Right lung (tissue), 5 donors: Measurements from ENCODE around the gene HEMGN. TPM values are rescaled to one million over a fixed set of nuclear protein-coding genes. Genes with fewer than 3 reads are reported as not detected.

Experiments used
- DNase-seq, 2 donors: peaks; one replicate each; pipeline ENCODE4 v3.0.0-alpha.2; 2013
- polyA plus RNA-seq, 5 donors: library from polyadenylated mRNA; unstranded; fragments of 120-200 nt; gene quantifications; one replicate each; pipeline versions ENCODE4 v1.2.1 to v1.2.3, GENCODE V29; 2013; ENCODE audit warnings: inconsistent platforms in 1 of 5, low replicate concordance in 1 of 5; ENCODE audit not compliant: insufficient read length in 5 of 5, insufficient read depth in 1 of 5

HEMGN gene
- polyA plus RNA-seq, 5 donors: 4.9 to 22.2 (median 5.7) TPM

DNA sequence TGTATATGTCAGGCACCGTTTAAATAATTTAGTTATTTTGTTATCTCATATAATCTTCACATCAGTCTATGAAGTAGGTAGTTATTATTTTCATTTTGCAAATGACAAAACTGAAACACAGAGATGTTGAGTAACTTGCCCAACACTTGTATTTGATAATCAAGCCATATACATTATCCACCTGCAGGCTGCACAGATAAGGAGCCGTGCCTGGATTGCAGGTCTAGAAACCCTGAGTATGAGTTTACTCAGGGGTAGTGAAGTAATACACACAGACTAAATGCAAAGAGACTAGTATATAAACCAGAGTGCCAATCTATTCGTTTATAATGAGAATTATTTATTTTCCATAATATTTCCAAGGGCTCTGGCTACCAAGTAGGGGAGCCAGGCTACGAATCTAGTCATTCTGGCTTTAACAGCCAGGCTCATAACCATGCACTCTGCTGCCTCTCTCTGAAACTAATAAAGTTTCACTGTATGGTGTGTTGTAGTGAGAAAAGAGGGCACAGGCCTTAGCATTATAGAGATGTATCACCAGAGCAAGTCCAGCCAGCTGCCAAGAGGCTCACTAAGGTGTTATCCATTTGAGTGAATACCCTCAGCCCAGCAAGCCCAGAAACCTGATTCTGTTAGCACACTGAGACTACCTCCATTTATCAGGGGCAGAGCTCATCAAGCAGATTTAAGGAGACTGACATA, 4.5 kb downstream of the HEMGN start:
- DNase-seq: no peak

DNA sequence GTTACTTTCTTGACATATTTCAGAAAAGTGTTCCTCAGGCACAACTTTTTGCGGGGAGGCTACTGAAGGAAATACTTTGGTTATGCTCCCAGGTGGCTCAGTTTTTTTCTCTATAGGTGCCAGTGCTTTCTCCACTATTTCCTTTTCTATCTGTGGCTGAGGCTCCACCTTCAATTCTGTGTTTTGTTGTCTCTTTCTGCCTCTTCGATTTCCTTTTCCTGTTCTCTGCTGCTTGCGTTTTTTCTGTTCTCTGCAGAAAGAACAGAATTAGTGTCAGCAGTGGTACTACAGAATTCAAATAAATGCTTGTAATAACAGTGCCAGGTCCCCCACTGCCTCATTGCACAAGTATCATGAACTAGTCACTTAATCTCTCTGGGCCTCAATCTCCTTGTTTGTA, 7.0 kb downstream of the HEMGN start:
- DNase-seq: no peak

DNA sequence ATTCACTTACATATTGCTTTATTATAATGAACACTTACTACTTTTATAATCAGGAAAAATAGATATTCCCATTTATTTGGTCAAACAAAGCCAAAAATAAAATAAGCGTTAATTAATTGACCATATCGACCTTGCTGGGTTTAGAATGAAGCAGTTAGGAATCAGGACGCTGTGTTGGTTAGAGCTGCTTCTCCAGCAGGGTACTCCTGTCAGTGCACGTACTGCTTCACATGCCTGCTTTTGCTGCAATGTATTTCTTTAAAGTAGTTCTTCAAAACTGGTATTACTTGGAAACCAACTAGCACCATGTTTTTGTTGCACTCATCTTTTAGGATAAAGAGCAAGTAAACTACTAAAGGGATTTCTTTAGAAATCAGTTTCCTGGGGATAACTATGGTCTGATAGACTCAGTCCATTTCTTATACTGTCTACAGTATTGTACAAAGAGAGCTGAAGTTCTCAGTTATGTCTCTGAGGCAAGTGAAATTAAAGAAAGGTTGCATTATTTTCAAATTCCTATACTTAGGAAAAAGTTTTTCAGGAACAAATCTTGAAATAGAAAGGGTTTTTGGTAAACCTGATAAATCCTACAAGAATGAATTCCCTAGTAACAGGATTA, 8.9 kb downstream of the HEMGN start:
- DNase-seq: no peak

DNA sequence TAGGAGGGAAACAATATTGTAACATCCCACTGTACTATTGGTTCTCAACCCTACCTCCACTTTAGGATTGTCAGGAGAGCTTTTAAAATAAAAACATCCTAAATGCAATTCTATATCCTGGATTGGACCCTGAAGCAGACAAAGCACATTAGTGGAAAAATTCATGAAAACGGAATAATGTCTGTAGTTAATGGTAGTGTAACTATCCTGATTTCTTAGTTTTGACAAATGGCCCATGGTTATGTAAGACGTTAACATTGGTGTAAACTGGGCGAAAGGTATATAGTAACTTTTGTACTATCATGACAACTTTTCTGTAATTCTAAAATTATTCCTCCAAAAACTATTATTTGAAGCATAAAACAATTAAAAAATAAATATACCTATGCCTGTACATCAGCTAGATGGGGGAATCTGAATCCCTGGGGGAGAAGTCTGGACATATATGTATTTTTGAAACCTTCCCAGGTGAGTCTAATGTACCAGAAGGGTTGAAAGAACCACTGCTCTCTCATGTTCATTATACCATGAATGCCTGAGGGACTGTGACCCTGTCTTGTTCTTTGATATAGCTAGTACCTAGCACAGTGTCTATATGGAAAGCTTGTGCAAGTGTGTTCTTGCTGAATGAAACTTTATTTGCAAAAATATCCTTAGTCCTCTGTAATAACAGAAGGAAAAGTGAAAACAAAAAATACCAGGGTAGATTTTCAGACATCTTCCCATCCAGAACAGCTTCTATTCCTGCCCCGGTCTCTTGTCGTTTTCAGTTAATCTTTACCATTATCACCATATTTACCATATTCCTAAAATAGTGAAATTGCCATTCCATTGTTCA, 12.3 kb downstream of the HEMGN start:
- no peak for DNase-seq

DNA sequence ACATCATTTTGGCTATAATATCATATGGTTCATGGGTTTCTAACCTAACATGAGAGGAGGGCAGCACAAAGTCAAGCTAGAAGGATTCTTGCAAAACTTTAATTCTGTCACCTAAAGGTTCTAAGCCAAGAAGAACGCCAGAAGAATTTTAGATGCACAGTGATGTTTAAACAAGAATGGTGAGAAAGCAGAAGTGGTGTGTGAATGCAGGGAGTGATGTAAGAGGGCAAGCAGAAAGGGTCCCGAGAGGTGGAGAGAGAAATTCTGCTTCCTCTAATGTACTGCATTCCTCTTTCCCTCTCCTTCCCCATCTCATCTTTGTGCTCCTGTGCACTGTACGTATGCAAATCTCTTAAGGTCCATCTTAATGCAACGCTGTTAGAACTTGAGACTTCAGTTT, 13.6 kb downstream of the HEMGN start:
- DNase-seq: no peak

DNA sequence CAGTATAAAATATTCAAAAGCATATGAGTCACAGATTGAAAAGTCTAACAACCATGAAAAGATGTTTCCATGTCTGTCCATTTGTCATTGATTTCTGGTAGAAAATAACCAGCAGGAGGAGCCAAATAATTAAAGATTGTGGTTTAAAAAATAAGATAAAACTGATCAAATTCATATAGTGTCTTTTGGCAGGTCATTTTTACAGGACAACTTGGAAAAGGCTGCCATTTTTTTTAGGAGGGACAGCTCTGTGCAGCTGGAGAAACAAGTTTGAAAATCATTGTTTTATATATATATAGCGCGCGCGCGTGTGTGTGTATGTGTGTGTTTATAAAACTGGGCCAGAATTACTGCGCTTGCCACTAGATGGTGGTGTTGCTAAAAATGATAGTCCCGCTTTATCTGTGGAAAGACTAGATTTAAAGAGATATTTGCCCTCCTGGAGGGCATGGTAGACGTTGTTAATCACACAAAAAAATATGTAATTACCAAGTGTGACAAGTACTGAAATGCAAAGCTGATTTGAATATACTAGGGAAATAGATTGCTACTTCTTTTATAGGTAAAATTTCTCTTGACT, 14.4 kb downstream of the HEMGN start:
- DNase-seq: peak; percentile 70 to 76

DNA sequence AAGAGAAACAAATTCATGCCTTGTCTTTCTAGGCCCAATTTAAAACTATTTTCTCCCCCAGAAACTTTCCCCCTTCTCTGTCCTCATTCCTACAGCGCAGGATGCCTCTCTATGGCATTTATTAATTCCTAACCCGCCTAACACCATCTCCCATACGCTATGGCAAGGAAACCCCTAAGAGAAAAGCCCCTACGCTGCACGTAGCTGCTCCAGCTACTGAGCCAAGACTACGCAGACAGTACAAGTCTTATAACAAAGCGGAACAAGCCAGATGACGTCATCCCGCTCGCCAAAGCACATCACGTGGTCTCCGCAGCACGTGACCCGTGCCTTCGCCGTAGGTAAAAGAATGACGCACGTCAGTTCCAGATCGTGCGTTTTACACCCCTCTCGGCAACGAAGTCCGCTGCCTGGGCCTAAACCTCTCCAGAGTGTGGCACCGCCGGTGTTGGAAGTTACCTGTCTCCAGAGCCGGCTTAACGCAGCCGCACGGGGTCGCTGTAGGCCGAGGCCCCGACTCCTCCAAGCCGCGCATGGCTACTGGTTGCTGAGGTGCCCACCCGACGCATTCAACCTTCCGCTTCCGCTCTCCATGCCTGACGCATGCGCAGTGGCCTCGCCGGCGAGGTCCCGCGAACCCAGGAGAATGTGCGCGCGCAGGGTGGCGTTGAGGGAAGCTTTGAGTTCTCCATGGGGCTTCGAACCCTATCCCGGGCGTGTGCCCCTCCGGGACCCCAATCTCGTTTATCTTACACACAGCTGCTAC, 15.8 kb downstream of the HEMGN start, which contains the start of gene TRMO:
TSS of gene TRMO (minus strand) at position 542 of the 766 bp plus-strand sequence. CDS start at position 535, 7 bp downstream.
- DNase-seq: peak; percentile 99 to 100

DNA sequence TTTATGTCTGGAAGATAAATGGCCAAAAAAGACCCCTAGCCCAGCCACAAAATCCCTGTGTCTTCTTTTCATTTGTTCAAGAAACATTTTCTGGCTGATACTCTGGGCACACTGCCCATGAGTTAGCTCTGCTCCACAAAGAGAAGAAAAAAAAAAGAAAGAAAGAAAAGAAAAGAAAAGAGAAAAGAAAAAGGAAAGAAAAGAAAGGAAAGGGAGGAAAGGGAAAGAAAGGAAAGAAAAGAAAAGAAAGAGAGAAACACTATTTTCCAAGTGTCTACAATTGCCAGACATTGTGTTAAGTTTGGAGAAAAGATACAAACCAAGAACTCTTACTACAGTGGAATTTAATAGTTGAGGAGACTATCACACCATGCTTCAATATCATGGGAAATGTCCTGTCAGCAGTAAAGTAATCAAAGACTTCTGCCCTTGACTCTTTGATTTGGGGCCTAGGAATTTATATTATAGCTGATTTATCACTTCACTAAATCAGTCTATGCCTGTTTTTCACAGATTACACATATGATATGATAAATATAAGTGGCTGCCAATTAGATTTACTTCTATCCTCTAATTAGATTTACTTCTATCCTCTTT, 18.7 kb downstream of the HEMGN start:
- DNase-seq: no peak

DNA sequence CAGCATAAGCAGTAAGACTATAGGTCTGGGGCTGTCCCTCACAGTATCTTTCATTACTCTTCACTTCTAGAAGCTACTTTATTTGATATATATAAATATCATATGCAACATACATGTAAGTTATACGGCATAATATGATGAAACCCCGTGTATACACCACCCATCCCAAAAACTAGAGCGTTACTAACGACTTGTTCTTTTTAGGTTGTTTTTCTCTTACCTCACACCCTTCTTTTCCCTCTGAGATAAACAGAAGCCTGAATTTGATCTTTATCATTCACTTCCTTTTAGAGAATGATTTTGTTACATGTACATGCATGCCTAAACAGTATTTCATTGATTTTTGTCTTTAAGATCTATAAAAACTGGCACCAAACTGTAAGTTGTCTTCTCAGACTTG, 19.4 kb downstream of the HEMGN start:
- no peak for DNase-seq

DNA sequence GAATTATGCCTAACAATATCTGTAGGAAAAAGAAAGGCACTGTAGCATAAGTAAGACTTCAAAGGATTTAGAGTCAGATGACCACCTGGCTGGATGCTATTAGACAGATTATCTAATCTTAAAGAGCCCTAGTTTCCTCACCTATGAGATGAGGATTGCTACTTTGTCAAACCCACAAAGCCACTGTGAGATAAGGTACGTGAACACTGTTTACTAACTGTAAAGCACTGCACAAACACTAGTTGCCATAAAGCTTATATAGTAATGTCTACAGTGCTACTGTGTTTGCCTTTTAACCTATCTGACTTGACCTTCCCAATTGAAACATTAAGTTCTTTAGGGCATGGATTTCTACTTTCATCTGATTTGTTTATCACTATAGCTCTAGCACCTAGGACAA, 26.0 kb downstream of the HEMGN start:
- DNase-seq: no peak

DNA sequence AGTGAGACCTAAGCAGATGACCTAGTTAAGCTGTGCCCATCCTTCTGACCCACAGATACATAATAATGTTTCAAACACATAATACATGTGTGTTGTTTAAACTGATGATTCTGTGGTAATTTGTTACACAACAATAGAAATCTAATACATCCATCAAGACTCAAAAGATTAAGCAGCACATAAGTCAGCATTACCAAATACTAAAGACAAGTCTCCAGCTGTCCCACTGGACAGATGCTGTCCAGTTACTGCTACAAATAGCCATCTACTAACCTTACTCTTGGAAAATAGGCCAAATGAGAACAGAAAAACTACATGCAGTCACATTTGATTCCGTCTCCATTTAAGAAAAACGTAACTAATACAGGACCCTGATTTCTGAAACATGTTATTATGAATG, 26.4 kb downstream of the HEMGN start:
- DNase-seq: no peak

DNA sequence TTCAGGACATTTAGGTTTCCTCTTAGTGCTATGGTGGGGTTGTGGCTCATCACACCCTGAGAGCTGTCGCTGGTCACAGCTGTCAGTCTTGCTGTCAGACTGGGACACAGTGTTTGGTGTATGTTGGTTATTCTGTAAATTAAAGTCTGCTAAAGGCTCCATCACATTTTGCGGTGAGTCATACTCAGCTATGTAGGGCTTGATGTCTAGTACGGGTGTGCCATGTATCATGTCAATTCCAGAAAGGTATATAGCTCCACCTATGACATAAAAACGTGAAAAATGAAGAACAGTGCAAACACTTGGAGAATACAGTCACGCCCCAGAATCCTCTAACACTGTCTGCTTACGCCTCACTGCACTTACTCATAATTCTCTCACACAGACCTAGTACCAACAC, 27.6 kb downstream of the HEMGN start:
- no peak for DNase-seq

DNA sequence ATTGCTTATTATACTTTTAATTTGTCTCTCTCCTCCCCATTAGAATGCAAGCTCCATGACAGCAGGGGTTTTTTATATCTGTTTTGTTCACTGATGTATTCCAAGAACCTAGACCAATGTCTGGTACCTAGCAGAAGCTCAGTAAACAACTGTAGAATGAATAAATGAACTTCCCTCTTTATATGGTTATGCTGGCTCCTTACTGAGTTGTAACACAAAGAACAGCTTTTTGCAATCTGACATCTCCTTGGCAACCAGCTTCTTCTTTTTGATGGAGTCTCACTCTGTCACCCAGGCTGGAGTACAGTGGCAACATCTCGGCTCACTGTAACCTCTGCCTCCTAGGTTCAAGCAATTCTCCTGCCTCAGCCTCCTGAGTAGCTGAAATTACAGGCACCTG, 29.3 kb downstream of the HEMGN start:
- no peak for DNase-seq

DNA sequence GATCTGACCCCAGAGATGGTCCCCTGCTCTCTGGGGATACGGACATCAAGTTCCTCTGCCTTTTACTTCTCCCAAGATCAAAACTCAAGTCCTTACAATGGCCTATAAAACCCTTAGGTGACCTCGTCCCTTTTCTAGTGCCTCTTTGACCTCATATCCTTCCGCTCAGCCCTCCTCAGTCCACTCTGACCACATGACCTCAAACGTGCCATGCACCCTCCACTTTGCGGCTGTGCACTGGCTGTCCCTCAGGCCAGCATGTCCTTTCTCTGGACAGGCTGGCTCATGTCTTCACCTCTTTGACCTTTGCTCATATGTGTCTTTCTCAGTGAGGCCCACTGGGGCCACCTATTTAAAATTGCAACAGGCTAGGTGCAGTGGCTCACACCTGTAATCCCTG, 30.3 kb downstream of the HEMGN start:
- no peak for DNase-seq

DNA sequence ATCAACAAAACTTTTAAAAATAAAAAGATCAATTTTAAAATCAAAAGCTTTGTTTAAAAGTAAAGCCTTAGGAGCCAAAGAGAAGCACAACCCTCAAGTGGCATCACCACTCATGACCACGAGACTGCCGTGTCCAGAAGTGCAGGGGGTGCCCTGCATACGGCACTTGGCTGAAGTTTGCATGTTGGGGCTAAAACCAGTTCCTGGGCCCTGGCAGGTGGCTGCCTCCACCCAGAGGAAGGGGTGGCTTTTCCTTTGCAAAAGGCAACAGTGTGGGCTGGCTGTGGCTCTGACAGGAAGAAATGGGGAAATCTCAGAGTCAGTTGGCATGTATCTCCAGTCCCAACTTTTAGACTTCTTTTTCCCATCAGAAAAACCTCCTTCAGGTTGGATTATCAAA, 30.9 kb downstream of the HEMGN start:
- no peak for DNase-seq

DNA sequence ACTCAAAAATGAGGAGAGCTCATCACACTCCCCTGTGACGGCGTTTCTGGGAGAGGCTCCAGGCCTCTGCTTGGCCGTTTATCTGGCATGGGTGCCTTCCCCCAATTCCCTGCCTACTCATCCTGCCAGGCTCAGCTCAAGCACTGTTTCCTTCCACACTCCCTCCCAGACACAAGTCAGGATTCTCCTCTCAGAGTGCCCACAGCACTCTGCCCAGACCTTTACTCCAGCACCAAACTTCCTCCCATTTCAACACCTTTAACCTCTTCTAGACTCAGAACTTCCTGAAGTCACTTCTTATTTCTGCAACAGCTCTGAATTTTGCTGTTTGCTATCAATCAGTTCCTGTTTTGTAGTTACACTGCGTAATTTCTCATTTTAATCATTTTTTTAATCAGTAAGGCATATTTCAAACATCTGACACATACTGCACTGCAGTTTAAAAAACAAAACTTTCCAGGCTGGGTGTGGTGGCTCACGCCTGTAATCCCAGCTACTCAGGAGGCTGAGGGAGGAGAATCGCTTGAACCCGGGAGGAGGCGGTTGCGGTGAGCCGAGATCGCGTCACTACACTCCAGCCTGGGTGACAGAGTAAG, 31.6 kb downstream of the HEMGN start:
- DNase-seq: no peak

DNA sequence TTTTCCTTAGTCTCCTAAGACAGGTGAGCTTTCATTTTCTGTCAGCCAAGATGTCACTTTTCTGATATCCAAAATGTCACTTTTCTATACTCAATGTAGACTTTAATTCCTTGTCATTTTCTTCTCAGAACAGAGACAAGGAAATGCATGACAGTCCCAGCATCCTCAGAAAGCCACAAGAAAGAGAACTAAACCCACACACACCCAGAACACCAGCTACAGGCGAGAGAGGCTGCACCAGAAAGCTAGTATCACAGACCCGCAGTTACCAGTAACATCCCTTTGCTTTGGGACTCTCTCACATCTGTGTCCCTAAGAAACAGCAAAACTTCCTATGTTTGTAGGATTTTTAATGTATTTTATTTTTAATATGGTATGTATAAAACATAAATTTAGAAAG, 32.7 kb downstream of the HEMGN start:
- DNase-seq: no peak

DNA sequence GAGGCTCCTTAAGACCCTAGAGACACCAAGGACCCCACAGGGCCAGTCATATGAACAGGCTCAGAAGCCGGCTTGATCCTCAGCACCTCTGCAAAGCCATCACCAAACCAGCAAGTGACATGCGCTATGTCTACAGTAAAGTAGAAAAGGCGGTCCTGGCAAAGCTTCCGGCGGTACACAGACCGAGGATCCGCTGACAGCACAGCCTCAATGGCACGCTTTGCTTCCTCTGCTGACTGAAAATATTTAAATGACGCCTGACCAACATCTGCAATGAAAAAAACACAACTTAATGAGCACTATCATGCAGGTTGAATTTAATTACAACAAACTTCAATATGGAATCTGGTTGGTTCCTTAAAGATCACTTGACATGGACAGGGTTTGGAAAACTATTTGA, 33.2 kb downstream of the HEMGN start:
- no peak for DNase-seq

DNA sequence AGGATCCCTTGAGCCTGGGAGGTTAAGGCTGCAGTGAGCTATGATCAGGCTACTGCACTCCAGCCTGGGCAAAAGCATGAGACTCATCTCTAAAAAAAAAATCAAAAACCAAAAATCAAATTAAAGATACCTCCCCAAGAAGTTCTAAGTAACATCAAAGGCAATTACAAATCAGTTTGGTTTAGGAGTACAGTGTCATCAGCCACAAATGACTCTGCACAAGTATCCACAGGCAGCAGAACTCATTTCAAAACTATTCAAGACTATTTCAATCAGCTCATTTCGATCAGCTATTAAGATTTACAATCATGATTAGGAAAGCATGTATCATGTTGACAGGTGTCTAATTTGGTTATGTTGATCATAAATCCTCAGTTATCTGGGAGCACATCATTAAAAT, 34.8 kb downstream of the HEMGN start:
- DNase-seq: no peak

DNA sequence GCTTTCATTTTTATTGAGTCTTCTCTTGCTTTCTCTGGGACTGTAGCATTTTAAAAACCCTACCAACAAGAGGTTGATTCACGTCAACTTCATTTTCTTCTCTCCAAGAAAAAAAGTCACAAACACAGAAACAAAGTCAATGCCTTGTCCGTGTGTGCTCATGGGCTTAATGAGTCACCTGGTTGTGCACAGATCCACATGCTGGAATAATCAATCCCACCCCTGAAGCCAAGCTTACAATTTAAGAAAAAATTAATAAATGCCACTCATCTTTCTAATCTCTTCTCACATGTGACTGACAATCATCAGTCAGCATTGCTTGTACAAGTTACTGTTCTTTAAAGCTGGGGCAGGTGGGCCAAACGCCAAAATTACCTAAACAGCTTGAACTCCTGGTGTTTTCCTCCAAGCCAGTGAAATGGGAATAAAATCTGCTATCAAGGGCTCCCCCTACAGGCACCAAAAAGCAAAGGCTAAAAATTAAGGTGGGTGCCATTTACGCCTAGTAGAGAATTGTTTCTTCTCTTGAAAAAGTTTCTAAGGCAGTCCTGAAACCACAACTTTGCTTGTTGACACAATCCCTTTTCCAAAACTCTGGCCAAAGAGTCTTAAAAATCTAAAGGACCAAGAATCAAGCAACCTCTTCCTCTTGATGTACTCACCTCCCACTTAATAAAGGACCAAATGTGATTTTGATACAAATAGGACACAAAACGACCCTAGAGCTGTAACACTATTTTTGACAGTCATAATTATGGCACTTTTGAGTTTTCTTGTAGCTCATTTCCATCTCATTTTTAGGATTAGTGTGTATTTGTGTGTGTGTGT, 37.0 kb downstream of the HEMGN start:
- no peak for DNase-seq
